HG02610 (cell line): ENCODE measurements around the gene LETM1.

ENCODE experiments used
- ATAC-seq: cut with Tn5 transposase; IDR thresholded peaks from one replicate; pipeline ENCODE4 v1.9.1; 2021; ENCODE audit warnings: mild to moderate bottlenecking, moderate library complexity; ENCODE audit not compliant: unreplicated experiment

The LETM1 gene

DNA sequence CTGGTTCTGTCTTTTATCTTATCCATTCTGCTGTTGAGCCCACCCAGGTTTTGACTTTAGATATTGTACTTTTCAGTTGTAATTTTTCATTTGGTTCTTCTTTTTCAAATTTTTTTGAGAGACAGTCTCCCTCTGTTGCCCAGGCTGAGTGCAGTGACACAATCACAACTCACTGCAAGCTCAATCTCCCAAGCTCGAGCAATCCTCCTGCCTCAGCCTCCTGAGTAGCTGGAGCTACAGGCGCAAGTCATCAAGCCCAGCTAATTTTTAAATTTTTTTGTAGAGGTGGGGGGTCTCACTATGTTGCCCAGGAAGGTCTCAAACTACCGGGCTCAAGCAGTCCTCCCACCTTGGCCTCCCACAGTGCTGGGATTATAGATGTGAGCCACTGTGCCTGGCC is 25.7 kb downstream of the LETM1 start:
- no peak for ATAC-seq

DNA sequence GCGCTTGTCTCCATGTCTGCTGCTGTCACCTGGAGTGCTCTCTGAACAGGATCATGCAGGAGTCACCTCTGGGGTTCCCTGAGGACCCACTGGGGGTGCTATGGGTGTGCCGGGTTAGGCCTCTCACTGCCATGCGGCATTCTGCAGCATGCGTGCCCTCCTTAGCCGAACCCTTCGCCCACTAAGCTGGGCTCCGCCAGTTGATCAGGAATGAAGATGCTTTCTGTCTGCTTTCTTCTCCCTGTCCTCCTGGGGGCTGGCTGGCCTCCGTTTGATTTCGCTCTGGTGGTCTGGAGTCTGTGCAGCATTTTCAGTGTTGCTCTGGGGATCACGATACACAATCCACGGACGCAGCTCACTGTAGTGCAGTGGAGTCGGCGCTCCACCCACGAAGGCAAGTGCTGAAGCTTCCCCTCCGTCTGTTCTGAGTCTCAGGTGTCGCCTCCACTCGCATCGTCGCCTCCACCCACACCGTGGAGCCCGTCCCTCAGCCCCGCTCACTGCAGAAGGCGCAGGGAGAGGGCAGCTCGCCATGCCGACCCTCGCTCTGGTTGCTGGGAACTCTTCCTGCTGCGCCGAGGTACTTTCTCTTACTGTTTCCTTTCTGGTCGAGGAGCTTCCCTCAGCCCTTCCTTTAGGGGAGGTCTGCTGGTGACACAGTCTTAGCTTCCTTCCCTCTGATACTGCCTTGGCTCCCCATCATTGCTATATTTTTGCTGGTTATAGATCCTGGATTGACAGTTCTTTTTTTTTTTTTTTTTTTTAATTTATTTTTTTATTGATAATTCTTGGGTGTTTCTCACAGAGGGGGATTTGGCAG is 29.2 kb downstream of the LETM1 start:
- no peak for ATAC-seq

DNA sequence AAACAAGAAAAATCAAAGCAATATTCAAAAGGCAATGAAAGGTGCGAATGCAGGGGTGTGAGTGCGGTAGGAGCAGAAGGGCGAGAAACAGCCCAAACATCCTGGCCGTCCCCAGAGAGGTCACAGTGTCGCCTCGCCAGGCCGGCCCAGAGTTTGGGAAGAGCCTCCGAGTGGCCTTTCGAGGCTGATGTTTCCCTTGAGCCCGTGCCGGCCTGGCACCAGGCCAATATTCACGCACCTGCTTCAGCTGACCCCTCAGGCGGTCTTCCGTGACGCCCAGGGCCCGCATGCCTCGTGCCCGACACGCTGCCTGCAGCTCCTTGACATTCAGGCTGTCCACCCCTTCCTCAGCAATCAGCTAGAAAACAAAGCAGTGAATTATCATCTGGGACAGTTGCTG is 30.6 kb downstream of the LETM1 start:
- ATAC-seq, result no peak

DNA sequence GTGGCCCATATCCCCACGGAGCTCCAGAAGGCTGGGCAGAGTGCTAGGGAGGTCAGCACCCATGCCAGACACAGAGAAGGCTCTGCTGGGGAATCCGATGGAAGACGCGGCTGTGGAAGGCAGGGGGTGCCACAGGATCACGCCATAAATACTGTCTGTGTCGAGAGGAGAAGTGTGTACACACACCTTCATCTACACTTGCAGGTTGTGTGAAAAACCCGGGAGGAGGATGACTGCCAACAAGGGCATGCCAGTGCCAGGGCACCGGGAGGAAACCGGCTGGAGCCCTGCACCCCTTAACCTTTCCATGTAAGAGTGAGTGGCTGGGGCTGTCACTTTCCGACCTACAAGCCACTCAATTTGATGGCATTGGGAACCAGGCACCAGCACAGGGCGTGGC is 31.2 kb downstream of the LETM1 start:
- no peak for ATAC-seq

DNA sequence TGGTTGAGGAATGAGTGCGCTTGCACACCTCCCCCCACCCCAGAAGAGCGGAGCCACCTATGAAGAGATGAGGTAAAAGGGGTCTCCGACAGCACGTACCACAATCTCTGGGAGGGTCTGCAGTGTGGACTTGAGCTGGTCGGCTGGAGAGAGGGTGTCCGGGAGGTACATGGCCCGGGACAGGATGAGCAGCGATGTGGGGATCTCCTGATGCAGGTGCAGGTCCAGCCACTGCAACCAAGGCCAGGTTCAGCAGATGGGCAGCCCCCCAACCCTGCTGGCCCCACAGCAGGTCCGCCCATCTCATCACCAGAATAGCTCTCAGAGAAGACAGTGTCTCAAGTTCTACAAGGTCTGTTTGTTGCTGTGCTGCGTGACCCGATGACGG is 32.4 kb downstream of the LETM1 start:
- ATAC-seq, result no peak

GRCh38 chr4:1822568-1823544 is 33.1 kb downstream of the LETM1 start:
- no peak for ATAC-seq

- no peak for ATAC-seq
Observed at GRCh38 chr4:1821679-1822567, 34.0 kb downstream of the LETM1 start.

- ATAC-seq, result no peak
Observed at GRCh38 chr4:1819816-1820215, 36.1 kb downstream of the LETM1 start.

DNA sequence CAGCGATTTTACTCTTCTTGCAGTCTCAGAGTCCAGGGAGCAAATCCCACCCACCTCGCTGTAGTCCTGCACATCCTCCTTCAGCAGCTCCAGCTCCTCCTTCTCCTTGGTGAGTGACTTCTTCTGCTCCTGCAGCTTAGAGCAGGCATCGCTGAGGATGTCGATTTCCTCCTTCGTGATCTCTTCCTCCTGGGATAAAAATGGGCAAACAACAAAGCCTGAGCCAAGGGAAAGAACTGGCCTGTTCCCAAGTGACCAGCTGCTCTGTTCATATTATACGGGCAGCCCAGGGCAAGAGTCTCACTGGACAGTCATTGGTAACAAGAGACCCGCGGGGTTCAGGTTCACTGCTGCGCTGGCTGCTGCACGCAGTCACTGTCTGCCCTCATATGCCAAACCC is 36.7 kb downstream of the LETM1 start:
- no peak for ATAC-seq

DNA sequence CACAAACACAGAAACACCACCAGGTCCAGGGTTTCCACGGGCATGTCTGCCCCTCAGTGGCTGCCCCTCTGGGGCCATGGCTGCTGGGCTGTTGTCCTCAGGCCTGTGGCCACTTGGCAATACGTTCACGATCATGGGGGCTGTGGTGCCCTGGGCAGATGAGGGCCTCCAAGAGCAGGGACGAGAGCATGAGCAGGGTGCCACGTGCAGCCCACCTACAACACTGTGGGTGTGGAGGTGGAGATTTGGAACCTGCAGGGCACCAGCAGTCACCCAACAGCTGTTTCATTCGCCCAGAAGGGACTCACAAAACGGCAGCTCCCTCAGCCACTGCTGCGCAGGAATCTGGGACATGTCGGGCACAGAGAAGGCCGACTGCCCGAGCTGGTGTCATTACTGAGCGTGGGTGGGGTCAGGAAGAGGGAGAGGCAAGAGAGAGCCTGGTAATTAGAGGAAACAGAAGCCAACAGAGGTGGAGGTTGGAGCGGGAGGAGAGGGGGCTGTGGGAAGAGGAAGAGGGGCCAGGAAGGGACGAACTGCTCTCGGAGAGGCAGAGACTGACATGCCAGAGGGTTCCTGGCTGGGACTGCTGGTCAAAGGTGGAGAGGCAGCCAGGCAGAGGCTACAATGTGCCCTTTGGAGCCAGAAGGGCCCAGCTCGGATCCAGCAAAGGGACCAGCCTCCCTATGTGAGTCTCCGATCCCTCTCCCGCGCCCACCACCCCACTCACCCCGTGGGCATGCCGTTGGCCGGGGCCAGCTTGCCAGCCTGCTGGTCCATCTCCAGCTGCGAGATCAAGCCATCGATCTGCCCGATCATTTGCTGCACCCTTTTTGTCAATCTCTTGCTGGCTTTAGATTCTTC is 39.7 kb downstream of the LETM1 start:
- no peak for ATAC-seq

- ATAC-seq, result no peak
Observed at GRCh38 chr4:1815096-1815996, 40.6 kb downstream of the LETM1 start.

DNA sequence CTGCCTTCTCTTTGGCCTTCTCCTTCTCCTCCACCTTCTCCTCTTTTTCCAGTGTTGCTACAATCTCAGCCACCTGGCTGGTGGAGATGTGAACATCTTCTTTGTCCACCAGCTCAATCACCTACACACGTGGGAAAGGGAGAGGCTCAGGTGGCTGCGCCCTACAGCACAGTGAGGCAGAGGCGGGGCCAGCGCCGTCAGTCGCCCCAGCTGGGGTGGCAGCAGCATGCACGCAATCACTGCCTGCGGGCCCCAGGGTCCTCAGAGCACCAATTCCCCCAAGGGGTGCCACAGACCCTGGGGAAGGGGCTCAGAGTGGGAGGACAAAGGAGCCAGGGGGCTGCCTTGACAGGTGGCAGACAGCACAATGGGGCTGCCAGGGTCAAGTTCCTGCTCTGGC is 41.5 kb downstream of the LETM1 start:
- ATAC-seq, result no peak

GRCh38 chr4:1813915-1814314 is 42.0 kb downstream of the LETM1 start:
- ATAC-seq, result no peak

DNA sequence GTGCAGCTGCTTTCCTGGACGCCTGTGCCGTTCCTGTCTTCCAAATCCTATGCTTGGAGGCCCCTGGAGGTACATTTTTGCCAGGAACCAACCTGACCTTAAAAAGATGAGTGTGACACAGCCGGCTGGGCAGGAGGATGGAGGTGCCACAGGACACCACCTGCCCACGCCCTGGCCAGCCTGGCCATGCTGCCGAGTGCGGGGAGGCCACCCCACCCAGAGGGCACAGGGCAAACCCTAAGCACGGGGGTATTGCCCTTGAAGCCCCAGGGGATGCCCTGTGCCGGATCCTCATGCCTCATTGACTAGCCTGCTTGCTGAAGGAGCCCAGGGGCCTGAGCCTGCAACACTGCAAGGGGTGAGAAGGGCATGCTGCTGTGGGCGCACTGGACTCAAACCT is 42.7 kb downstream of the LETM1 start:
- no peak for ATAC-seq

DNA sequence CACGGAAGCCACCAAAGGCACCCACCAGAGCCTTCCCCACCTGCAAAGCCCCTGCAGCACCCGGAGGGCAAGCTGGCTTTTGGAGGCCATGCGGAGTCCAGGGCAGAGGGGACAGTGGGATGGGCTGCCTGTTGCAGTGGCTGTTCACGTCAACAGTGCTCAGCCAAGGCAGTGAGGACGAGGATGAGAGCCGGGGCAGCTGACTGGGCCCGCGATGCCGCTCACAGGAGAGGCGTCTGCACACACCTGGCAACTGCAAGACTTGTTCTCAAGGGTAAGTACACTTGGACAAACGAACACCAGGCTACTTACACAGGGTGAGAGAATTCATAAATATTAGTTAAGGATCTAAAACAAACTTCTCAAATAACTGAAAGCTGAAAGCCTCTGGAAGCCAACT is 43.2 kb downstream of the LETM1 start:
- ATAC-seq, result no peak

DNA sequence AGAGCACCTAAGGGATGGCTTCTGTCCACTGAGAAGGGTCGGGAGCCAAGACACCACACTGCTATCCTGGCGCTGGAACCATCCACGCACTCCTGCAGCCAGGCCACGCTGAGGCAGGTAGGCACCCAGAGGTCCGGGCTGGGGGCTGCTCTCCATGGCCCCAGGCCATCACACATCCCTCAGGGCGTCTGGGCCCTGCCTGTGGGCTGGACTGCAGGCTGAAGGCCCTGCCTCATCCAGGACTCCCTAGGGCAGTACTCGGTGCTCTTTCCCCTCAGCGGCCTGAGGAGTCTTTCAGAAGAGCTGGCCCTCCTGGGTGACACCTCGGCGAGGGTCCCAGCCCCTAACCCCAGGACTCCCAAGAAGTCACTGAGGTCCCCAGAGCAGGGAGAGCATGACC is 45.2 kb downstream of the LETM1 start:
- ATAC-seq, result no peak

DNA sequence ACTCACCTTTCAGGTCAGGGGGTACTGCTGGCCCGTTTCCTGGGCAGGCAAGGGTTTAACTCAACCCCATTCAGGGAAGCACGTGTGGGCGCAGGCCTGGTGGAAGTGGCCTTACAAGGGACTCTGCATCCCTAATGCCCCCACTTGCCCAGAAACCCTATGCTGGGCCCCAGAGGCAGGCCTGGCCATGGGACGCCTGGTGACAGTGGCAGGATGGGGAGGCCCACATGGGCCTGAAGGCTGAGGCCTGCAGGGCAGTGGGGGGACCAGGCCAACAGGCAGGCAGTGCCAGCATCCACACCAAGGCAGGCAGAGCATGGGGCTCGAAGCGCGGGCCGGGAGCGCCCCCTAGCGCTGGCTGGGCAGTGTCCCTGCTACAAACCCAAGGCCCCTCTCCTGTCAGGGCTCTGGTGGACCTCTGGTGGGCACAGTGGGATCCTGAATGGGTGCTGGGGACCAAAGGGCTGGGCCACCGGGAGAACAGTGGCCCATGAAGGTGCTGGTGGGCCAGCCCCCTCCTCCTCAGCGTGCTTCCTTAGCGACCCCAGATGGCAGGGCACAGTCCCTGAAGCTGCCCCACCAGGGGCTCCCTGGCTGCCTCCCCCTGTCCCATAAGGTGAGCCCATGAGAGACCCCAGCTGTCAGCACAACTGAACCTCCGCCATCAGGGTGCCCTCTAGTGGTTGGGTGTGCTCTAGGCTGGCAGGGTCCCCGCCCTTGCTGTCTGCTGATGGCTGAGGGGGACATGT is 46.0 kb downstream of the LETM1 start:
- ATAC-seq, result no peak
